Spleen (tissue), 7 donors: ENCODE results near the gene CDX1.

Experiments
- POLR2A ChIP-seq, 3 donors: fragments of 450-650 bp; IDR thresholded peaks; one replicate each; pipeline ENCODE4 v1.5.1; 2017; ENCODE audit warnings: antibody characterized with exemption in 3 of 3, mild to moderate bottlenecking in 1 of 3
- POLR2AphosphoS5 ChIP-seq, 3 donors: sonication (generic); formaldehyde crosslinking; IDR thresholded peaks; one replicate each; pipeline ENCODE4 v1.5.1; 2017; ENCODE audit warnings: antibody characterized with exemption in 3 of 3
- TF ChIP-seq, protein P1 (sequence below), 11 experiments: fragments of 200-600 bp in 7 of 11; fragments of 450-650 bp in 4 of 11; sonication (generic) in 4 of 11; IDR thresholded peaks in 8 of 11; conservative IDR thresholded peaks in 3 of 11; 1 replicate in 7 of 11; 2 replicates in 4 of 11; pipeline versions ENCODE4 v1.4.0 to v1.8.0; 2016 to 2021; ENCODE audit warnings: antibody characterized with exemption in 11 of 11, inconsistent platforms in 4 of 11, mild to moderate bottlenecking in 1 of 11
- donor health status: DM: no; HTN: no; CAD: no; lungs with moderate emphysema.
- donor health status: DM: no; HTN: no; CAD: no.
- donor health status: DM: no; HTN: no; CAD: no.

- TF ChIP-seq POLR2AphosphoS5 (IDR thresholded peaks at IDR 0.05) (no peak), POLR2A (IDR thresholded peaks at IDR 0.05) (no peak)
- TF ChIP-seq, protein P1, sequence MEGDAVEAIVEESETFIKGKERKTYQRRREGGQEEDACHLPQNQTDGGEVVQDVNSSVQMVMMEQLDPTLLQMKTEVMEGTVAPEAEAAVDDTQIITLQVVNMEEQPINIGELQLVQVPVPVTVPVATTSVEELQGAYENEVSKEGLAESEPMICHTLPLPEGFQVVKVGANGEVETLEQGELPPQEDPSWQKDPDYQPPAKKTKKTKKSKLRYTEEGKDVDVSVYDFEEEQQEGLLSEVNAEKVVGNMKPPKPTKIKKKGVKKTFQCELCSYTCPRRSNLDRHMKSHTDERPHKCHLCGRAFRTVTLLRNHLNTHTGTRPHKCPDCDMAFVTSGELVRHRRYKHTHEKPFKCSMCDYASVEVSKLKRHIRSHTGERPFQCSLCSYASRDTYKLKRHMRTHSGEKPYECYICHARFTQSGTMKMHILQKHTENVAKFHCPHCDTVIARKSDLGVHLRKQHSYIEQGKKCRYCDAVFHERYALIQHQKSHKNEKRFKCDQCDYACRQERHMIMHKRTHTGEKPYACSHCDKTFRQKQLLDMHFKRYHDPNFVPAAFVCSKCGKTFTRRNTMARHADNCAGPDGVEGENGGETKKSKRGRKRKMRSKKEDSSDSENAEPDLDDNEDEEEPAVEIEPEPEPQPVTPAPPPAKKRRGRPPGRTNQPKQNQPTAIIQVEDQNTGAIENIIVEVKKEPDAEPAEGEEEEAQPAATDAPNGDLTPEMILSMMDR (IDR thresholded peaks at IDR 0.05 in 8 of 11, conservative IDR thresholded peaks at IDR 0.05 in 3 of 11), result no peak
Measured at GRCh38 chr5:150219861-150220260, 53.3 kb downstream of the CDX1 start.
